Measurements from ENCODE around the gene PCDHGB2. TPM values are rescaled to one million over a fixed set of nuclear protein-coding genes. Genes with fewer than 3 reads are reported as not detected.
A peak's percentile ranks its signal among the peaks of the same experiment; 100 is the strongest.
"Not testable (repeated sequence)": the region's sequence is repeated elsewhere in the genome, so short reads cannot be mapped to it uniquely, and the experiment has no call there.

PCDHGB2 gene
- polyA plus RNA-seq, 3 donors, result 0.01 TPM; not detected in 2

DNA sequence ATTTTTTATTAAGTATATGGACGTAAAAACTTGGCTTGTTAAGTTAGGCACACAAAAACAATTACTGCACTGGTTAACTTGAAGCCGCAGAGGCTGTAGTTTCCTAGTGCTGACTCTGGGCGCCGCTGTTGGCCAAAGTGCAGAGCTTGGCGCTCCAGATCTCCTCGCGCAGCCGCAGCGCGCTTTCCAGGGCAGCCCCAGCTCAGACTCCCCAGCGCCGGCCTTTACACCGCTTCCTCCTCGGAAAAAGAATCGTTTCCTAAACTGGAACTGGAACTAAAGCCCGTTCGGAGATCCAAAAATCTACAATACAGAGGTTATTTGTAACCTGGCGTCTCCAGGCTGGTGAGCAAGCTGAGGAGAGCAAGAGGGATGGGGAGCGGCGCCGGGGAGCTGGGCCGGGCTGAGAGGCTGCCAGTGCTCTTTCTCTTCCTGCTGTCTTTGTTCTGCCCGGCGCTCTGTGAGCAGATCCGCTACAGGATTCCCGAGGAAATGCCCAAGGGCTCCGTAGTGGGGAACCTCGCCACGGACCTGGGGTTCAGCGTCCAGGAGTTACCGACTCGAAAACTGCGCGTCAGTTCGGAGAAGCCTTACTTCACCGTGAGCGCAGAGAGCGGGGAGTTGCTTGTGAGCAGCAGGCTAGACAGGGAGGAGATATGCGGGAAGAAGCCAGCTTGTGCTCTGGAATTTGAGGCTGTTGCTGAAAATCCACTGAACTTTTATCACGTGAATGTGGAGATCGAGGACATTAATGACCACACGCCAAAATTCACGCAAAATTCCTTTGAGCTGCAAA lies 38.2 kb downstream of the PCDHGB2 start, which contains the start of gene PCDHGB5:
TSS of gene PCDHGB5 (plus strand) at position 192 of the 796 bp plus-strand sequence. CDS start at position 373, 181 bp downstream.
- H3K9ac ChIP-seq (ENCODE audit: insufficient read depth, low read length, poor library complexity, severe bottlenecking); H3K4me1 ChIP-seq (ENCODE audit: control insufficient read depth in 1 of 2, insufficient read depth in 2 of 2, low read length in 2 of 2); intact Hi-C loops (cut with micrococcal nuclease); H3K79me2 ChIP-seq (ENCODE audit: insufficient read depth, low read length); H3K27ac Mint-ChIP-seq; H3K36me3 ChIP-seq (replicated peaks in 1 of 2; ENCODE audit: control insufficient read depth in 1 of 2, insufficient read depth in 2 of 2, low read length in 2 of 2); H4K20me1 ChIP-seq (ENCODE audit: insufficient read depth, low read length); H3K4me2 ChIP-seq (replicated peaks; ENCODE audit: extremely low read depth, low read length, poor library complexity, severe bottlenecking); DNase-seq; H3K4me1 Mint-ChIP-seq; H3K27ac ChIP-seq (ENCODE audit: low read depth in 1 of 2, low read length in 2 of 2); H3K4me3 ChIP-seq (replicated peaks in 1 of 3; ENCODE audit: low read depth in 2 of 3, low read length in 3 of 3): not testable (repeated sequence)
- Histone ChIP-seq H3K27me3 (ENCODE audit: control insufficient read depth in 2 of 2, insufficient read depth in 2 of 2, low read length in 2 of 2) (peaks cover 56 to 97% of the 10 kb centered on the region in 2 donors), H3K9me3 (replicated peaks in 1 of 2; ENCODE audit: control insufficient read depth in 1 of 2, insufficient read depth in 1 of 2, low read length in 2 of 2) (peaks cover 50 to 83% of the 10 kb centered on the region in 2 donors), H2AFZ (ENCODE audit: insufficient read depth, low read depth, low read length, poor library complexity, severe bottlenecking) (peak within 1 kb of the TSS; percentile 29)
- H3K4me3 Mint-ChIP-seq, result peak within 1 kb of the TSS; percentile 37 to 73
- TF ChIP-seq CTCF (IDR thresholded peaks at IDR 0.05), result peak; percentile 49
- peaks cover 7 to 13% of the 10 kb centered on the region in 2 donors for H3K36me3 Mint-ChIP-seq
- peaks cover 69 to 85% (median 83%) of the 10 kb centered on the region in 3 donors for H3K27me3 Mint-ChIP-seq (ENCODE audit: low read depth in 3 of 3)
- H3K9me3 Mint-ChIP-seq, result peaks cover 37 to 76% (median 64%) of the 10 kb centered on the region in 7 donors
- WGBS (ENCODE audit: insufficient coverage), result 1% methylated on average over 13 of the region's 43 CpGs

DNA sequence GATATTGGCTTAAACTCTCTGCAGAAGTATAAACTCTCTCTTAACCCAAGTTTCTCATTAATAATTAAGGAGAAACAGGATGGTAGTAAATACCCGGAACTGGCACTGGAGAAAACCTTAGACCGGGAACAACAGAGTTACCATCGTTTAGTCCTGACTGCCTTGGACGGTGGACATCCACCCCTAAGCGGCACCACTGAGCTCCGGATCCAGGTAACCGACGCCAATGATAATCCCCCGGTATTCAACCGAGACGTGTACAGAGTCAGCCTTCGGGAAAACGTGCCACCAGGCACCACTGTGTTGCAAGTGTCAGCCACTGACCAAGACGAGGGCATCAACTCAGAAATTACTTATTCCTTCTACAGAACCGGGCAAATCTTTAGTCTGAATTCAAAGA lies 38.8 kb downstream of the PCDHGB2 start:
- peaks cover 37 to 76% (median 64%) of the 10 kb centered on the region in 7 donors for H3K9me3 Mint-ChIP-seq
- H3K9me3 ChIP-seq (replicated peaks in 1 of 2; ENCODE audit: control insufficient read depth in 1 of 2, insufficient read depth in 1 of 2, low read length in 2 of 2), result peaks cover 50 to 83% of the 10 kb centered on the region in 2 donors
- H3K79me2 ChIP-seq (ENCODE audit: insufficient read depth, low read length), result no peaks in the 10 kb centered on the region
- no peak overlapping the region for H3K4me3 ChIP-seq (replicated peaks in 1 of 3; ENCODE audit: low read depth in 2 of 3, low read length in 3 of 3)
- H3K36me3 ChIP-seq (replicated peaks in 1 of 2; ENCODE audit: control insufficient read depth in 1 of 2, insufficient read depth in 2 of 2, low read length in 2 of 2), result no peaks in the 10 kb centered on the region
- no peak overlapping the region for H3K4me2 ChIP-seq (replicated peaks; ENCODE audit: extremely low read depth, low read length, poor library complexity, severe bottlenecking)
- H3K9ac ChIP-seq (ENCODE audit: insufficient read depth, low read length, poor library complexity, severe bottlenecking), result no peak overlapping the region
- no peak overlapping the region for H3K27ac Mint-ChIP-seq
- WGBS (ENCODE audit: insufficient coverage), result 30% methylated on average over 14 of the region's 15 CpGs
- H3K4me1 Mint-ChIP-seq, result peaks cover 9% of the 10 kb centered on the region
- DNase-seq, result no peak
- intact Hi-C loops (cut with micrococcal nuclease), result no loop called here
- no peak overlapping the region for H3K27ac ChIP-seq (ENCODE audit: low read depth in 1 of 2, low read length in 2 of 2)
- peaks cover 9 to 10% of the 10 kb centered on the region in 2 donors for H3K36me3 Mint-ChIP-seq
- H3K27me3 Mint-ChIP-seq (ENCODE audit: low read depth in 3 of 3), result peaks cover 69 to 85% (median 83%) of the 10 kb centered on the region in 3 donors
- H3K4me1 ChIP-seq (ENCODE audit: control insufficient read depth in 1 of 2, insufficient read depth in 2 of 2, low read length in 2 of 2), result peaks cover 0 to 3% of the 10 kb centered on the region in 2 donors
- TF ChIP-seq CTCF (IDR thresholded peaks at IDR 0.05), result no peak
- peak overlapping the region in 1 of 2 donors; percentile 73 for H3K4me3 Mint-ChIP-seq
- peaks cover 59 to 97% of the 10 kb centered on the region in 2 donors for H3K27me3 ChIP-seq (ENCODE audit: control insufficient read depth in 2 of 2, insufficient read depth in 2 of 2, low read length in 2 of 2)
- no peak overlapping the region for H2AFZ ChIP-seq (ENCODE audit: insufficient read depth, low read depth, low read length, poor library complexity, severe bottlenecking)
- no peaks in the 10 kb centered on the region for H4K20me1 ChIP-seq (ENCODE audit: insufficient read depth, low read length)
